ENCODE results near the gene SNX6. TPM values are rescaled to one million over a fixed set of nuclear protein-coding genes. Genes with fewer than 3 reads are reported as not detected.
A peak's percentile ranks its signal among the peaks of the same experiment; 100 is the strongest.
"Not testable (repeated sequence)": the region's sequence is repeated elsewhere in the genome, so short reads cannot be mapped to it uniquely, and the experiment has no call there.

Gene SNX6
- total RNA-seq, 1 experiment from 2014 or later, result 192 TPM

DNA sequence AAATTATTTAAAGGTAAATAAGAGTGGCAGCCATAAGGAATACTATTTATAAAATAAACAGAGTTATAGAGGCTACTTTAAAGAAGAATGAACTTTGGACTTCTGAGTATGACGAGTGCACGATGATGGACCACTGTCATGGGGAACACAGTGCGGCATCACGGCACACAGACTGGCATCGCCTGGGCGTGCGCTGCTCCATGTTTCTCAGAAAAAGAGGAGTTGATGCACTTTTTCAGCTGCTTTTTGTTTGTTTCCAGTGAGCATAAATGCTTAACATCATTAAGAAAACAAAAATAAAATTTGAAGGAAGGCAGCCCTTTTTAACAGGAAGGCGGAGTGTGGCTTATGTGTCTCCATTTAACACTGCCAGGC is 67.2 kb downstream of the SNX6 start:
- DNase-seq (ENCODE audit: low read depth), result no peak

- not testable (repeated sequence) for DNase-seq (ENCODE audit: low read depth)
These were observed 67.7 kb downstream of the SNX6 start for GRCh38 chr14:34562037-34562775.

DNA sequence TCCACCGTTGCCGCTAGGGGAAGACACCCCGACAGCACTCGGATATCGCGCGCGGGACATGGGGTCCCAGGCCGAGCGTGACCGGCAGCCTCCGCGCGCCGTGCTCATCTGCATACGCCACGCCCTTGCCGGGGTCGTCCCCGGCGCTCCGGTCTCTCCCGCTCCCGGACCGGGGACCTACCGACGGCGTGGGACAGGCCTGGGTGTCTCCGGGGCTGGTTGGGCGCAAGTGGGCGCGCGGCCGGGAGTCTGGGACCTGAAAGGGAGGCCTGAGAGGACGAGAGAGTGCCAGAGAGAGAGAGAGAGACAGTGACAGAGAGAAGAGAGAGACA is 73.5 kb downstream of the SNX6 start:
- DNase-seq (ENCODE audit: low read depth), result not testable (repeated sequence)

GRCh38 chr14:34555583-34556497 is 74.1 kb downstream of the SNX6 start:
- DNase-seq (ENCODE audit: low read depth), result not testable (repeated sequence)

GRCh38 chr14:34554540-34555250 is 75.3 kb downstream of the SNX6 start:
- DNase-seq (ENCODE audit: low read depth), result peak; percentile 85

- DNase-seq (ENCODE audit: low read depth), result not testable (repeated sequence)
These were observed 80.5 kb downstream of the SNX6 start for GRCh38 chr14:34549276-34549966.

DNA sequence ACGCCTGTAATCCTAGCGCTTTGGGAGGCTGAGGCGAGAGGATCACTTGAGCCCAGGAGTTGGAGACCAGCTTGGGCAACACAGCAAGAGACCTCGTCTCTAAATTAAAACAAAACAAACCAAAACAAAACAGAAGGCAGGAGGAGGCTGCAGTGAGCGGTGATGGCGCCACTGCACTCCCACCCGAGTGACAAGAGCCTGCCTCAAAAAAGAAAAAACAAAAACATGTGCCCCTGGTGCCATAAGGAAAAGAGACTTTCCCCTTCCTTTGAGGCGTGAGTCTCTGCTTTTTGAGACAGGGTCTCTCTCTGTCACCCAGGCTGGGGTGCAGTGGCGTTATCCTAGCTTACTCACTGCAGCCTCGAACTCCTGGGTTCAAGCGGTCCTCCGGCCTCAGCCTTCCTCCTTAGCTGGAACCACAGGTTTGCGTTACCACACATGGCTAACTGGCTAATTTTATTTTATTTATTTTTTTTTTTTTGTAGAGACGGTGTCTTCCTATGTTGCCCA is 81.4 kb downstream of the SNX6 start:
- DNase-seq (ENCODE audit: low read depth), result no peak

- DNase-seq (ENCODE audit: low read depth), result not testable (repeated sequence)
These were observed 82.8 kb downstream of the SNX6 start for GRCh38 chr14:34547136-34547520.

DNA sequence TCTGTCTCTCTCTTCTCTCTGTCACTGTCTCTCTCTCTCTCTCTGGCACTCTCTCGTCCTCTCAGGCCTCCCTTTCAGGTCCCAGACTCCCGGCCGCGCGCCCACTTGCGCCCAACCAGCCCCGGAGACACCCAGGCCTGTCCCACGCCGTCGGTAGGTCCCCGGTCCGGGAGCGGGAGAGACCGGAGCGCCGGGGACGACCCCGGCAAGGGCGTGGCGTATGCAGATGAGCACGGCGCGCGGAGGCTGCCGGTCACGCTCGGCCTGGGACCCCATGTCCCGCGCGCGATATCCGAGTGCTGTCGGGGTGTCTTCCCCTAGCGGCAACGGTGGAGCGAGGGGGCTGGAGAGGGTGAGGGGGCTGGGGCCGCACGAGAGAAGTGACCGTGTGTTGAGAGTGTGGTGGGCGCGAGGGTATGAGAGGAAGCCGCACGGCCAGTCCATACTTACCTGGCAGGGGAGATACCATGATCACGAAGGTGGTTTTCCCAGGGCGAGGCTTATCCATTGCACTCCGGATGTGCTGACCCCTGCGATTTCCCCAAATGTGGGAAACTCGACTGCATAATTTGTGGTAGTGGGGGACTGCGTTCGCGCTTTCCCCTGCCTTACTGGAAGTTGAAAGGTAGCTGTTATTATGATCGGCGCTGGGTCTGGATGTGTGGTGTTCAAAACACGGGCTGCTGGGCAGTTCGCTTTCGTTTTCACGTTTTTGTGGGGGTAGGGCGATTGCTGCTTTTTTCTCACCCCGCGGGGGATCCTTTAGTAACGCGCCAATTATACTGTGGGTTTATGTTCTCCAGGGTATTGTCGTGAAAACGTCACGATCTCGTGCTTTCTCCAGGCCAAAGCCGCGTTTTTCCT is 83.4 kb downstream of the SNX6 start:
- DNase-seq (ENCODE audit: low read depth), result not testable (repeated sequence)

GRCh38 chr14:34540181-34541059 is 89.5 kb downstream of the SNX6 start:
- DNase-seq (ENCODE audit: low read depth), result not testable (repeated sequence)

DNA sequence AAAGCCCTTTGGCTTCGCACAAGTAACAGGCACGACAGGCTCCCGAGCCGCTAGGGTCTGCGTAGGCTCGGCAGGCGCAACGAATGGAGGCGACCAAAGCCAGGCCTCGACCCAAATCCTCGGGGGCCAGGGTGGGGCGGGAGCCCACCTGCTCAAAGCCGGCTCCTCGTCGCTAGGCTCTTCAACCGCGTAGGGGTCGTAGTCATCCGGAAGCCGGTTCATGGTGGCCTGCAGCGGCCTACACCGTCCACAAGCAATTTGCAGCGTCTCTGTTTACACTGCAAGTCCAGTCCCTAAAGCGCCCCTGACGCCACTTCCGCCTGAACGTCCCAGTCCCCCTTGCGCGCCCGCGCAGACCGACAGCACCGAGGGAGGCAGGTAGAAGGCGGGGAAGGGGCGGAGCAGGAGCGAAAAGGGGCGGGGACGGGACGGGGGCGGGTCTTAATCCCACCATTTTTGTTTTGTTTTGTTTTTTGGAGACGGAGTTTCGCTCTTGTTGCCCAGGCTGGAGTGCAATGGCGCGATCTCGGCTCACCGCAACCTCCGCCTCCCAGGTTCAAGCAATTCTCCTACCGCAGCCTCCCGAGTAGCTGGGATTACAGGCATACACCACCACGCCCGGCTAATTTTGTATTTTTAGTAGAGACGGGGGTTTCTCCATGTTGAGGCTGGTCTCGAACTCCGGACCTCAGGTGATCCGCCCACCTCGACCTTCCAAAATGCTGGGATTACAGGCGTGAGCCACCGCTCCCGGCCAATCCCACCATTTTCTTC is 90.4 kb downstream of the SNX6 start, which contains the start of gene EAPP:
EAPP (minus strand) TSS at position 295 of the 774 bp plus-strand sequence; CDS start at position 222, 73 bp downstream.
- DNase-seq (ENCODE audit: low read depth), result peak; percentile 99

DNA sequence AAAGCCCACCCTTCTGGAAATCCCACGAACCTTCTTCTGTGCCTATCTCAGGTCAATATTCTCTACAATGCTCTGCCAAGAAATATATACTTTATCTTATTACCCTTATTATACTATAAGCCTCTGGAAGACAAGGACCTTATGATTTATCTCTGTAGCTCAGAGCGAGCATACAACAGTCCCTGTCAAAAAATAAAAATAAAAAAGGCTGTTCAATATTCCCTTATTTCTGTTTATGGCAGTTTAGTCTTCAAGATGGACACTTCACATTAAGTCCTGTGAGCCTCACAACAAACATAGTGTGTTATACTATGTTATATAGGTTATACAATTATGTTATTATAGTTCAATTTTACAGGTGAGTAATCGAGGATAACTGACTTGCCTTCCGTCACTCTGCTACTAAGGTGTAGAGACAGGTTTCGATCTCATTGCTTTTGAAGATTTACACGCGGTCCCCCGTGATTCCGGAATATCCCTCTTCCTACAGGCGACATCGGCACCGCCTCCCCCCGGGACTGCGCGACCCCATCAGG is 91.0 kb downstream of the SNX6 start:
- DNase-seq (ENCODE audit: low read depth), result no peak

DNA sequence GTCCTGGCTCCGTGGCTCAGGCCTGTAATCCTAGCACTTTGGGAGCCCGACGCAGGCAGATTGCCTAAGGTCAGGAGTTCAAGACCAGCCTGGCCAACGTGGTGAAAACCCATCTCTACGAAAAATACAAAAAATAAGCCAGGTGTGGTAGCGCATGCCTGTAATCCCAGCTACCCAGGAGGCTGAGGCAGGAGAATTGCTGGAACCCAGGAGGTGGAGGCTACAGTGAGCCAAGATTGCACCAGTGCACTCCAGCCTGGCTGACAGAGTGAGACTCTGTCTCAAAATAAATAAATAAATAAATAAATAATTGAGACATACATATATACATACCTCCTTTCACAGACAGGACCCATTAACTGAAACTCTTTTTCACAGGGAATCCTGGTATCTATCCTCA is 91.9 kb downstream of the SNX6 start:
- not testable (repeated sequence) for DNase-seq (ENCODE audit: low read depth)

- DNase-seq (ENCODE audit: low read depth), result no peak
These were observed 92.3 kb downstream of the SNX6 start for GRCh38 chr14:34537677-34538009.

- no peak for DNase-seq (ENCODE audit: low read depth)
These were observed 92.8 kb downstream of the SNX6 start for GRCh38 chr14:34536951-34537676.

DNA sequence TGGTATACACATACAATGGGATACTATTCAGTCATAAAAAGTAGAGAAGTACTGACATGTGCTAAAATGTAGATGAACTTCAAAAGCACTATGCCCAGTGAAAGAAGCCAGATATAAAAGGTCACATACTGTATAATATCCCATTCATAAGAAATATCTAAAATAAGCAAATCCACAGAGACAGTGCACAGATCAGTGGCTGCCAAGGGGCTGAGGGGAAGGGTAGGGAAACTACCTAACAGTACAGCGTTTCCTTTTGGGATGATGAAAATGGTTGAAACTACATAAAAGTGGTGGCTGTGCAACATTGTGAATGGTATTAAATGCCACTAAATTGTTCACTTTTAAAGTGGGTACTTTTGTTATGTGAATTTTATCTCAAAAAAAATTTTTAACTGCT is 102.4 kb downstream of the SNX6 start:
- DNase-seq (ENCODE audit: low read depth), result no peak

GRCh38 chr14:34524216-34524615 is 105.7 kb downstream of the SNX6 start:
- DNase-seq (ENCODE audit: low read depth), result not testable (repeated sequence)

DNA sequence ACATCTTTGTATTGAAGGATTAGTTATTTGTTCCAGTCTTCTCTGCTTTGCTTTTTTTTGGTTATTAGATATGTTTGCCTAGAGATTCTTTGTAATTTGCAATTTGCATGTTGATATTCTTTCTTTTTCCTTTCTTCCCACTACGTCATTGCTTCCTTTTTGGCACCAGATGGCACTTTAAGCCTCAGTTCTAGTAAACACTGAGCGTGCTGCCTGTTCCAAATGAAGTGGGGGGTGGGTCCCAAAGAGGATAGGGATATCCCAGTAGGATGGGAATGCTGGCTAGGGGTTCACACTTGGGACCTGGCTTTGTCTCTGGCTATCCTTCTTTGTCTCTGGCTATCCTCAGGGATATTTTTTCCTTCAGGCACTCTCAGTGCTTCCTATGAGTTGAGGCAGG is 107.5 kb downstream of the SNX6 start:
- DNase-seq (ENCODE audit: low read depth), result no peak

Measured in Daoy (cell line).